Type B pancreatic cell (in vitro differentiated cells): ENCODE results near the gene SEMA3G. TPM values are rescaled to one million over a fixed set of nuclear protein-coding genes. Genes with fewer than 3 reads are reported as not detected.

Experiments
- DNase-seq: peaks from one replicate; pipeline ENCODE4 v3.0.0; 2021; ENCODE audit warnings: mixed read lengths; ENCODE audit not compliant: unreplicated experiment; ENCODE audit errors: extremely low spot score
- H3K27ac Mint-ChIP-seq: 2 replicates; pipeline ENCODE4 v1.8.0; 2021; ENCODE audit warnings: mild to moderate bottlenecking, mixed read lengths
- H3K27me3 Mint-ChIP-seq: 2 replicates; pipeline ENCODE4 v1.8.0; 2021; ENCODE audit warnings: mixed read lengths
- H3K36me3 Mint-ChIP-seq: 2 replicates; pipeline ENCODE4 v1.8.0; 2021; ENCODE audit warnings: mixed read lengths
- H3K4me1 Mint-ChIP-seq: one replicate; pipeline ENCODE4 v1.8.0; 2021; ENCODE audit warnings: mixed read lengths; ENCODE audit not compliant: unreplicated experiment
- H3K4me3 Mint-ChIP-seq: 2 replicates; pipeline ENCODE4 v1.8.0; 2021; ENCODE audit warnings: mild to moderate bottlenecking, mixed read lengths
- H3K9me3 Mint-ChIP-seq: 2 replicates; pipeline ENCODE4 v1.8.0; 2021; ENCODE audit warnings: mixed read lengths
- total RNA-seq: library from RNA; stranded (reverse); gene quantifications from 2 replicates; pipeline ENCODE4 v1.2.1, GENCODE V29; 2021; ENCODE audit warnings: low replicate concordance
- TF ChIP-seq, protein P1 (sequence below): fragments of 200-600 bp; sonication (generic); conservative IDR thresholded peaks from 2 replicates; pipeline ENCODE4 v1.5.0; 2021; ENCODE audit warnings: antibody characterized with exemption, mild to moderate bottlenecking

Gene SEMA3G
- total RNA-seq, 1 donor from 2014 or later = 0.77 TPM

DNA sequence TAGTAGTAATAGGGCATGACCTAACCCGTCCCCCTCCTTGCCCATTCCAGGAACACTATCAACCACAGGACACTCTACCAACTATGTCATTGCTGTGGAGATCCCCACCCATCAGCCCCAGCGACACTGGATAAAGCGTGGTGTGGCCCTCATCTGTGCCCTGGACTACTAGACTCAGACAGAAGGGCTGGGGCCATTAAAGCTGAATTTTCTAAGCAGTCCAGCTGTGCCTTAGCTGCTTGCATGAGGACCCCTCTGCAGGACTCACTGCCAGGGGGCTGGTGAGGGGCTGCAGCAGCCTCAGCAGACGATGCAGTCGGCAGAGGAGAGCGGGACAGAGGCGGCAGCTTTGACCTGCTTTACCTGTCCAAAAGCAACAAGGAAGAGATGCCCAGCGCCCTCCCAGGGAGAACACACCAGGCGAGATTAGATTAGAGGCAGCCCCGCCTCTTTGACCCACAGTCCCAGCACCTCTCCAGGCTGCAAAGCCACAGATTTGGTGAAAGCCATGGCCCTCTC lies 44.6 kb downstream of the SEMA3G start:
- no peaks in the 10 kb centered on the region for H3K27me3 Mint-ChIP-seq
- H3K9me3 Mint-ChIP-seq = no peaks in the 10 kb centered on the region
- H3K36me3 Mint-ChIP-seq = peaks cover 7% of the 10 kb centered on the region
- H3K27ac Mint-ChIP-seq = no peak overlapping the region
- no peak for DNase-seq
- no peak overlapping the region for H3K4me3 Mint-ChIP-seq
- TF ChIP-seq, protein P1, sequence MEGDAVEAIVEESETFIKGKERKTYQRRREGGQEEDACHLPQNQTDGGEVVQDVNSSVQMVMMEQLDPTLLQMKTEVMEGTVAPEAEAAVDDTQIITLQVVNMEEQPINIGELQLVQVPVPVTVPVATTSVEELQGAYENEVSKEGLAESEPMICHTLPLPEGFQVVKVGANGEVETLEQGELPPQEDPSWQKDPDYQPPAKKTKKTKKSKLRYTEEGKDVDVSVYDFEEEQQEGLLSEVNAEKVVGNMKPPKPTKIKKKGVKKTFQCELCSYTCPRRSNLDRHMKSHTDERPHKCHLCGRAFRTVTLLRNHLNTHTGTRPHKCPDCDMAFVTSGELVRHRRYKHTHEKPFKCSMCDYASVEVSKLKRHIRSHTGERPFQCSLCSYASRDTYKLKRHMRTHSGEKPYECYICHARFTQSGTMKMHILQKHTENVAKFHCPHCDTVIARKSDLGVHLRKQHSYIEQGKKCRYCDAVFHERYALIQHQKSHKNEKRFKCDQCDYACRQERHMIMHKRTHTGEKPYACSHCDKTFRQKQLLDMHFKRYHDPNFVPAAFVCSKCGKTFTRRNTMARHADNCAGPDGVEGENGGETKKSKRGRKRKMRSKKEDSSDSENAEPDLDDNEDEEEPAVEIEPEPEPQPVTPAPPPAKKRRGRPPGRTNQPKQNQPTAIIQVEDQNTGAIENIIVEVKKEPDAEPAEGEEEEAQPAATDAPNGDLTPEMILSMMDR = no peak
- H3K4me1 Mint-ChIP-seq = no peaks in the 10 kb centered on the region

DNA sequence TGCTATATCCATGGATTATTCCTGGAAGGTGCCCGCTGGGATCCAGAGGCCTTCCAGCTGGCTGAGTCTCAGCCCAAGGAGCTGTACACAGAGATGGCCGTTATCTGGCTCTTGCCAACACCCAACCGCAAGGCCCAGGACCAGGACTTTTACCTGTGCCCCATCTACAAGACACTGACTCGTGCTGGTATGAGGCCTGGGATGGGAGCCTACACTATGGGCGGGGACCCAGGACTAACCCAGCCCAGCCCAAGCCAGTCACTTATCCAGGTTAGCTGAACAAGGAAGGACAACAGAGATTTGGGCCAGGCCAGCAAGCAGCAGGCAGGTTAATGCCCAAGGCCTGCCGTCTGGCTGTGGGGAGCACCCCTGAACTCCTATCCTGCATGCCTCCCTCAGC lies 45.3 kb downstream of the SEMA3G start:
- Mint-ChIP-seq H3K27ac (no peak overlapping the region), H3K27me3 (no peaks in the 10 kb centered on the region), H3K4me1 (no peaks in the 10 kb centered on the region), H3K9me3 (no peaks in the 10 kb centered on the region), H3K36me3 (peaks cover 7% of the 10 kb centered on the region), H3K4me3 (no peak overlapping the region)
- TF ChIP-seq, protein P1 = no peak
- no peak for DNase-seq

DNA sequence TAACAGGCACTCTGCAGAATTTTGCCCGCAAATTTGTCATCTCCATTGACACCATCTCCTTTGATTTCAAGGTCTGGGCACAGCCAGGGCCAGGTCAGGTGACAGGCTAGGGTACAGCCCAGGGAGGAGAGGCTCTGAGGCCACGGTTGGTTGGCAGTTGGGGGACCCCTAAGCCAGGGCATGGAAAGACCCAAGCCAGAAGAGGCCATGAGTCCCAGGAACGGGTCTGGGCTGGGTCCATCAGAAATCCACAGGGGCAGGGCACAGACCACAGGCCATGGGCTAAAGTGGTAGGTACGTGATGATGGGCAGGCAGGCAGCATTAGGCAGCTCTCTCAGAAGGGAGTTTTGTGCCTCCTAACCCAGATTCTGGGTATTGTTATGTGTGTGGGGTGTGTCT lies 45.8 kb downstream of the SEMA3G start:
- H3K36me3 Mint-ChIP-seq = peaks cover 4% of the 10 kb centered on the region
- H3K4me3 Mint-ChIP-seq = no peak overlapping the region
- no peaks in the 10 kb centered on the region for H3K9me3 Mint-ChIP-seq
- no peak for DNase-seq
- no peaks in the 10 kb centered on the region for H3K4me1 Mint-ChIP-seq
- TF ChIP-seq, protein P1 = no peak
- no peaks in the 10 kb centered on the region for H3K27me3 Mint-ChIP-seq
- no peak overlapping the region for H3K27ac Mint-ChIP-seq

DNA sequence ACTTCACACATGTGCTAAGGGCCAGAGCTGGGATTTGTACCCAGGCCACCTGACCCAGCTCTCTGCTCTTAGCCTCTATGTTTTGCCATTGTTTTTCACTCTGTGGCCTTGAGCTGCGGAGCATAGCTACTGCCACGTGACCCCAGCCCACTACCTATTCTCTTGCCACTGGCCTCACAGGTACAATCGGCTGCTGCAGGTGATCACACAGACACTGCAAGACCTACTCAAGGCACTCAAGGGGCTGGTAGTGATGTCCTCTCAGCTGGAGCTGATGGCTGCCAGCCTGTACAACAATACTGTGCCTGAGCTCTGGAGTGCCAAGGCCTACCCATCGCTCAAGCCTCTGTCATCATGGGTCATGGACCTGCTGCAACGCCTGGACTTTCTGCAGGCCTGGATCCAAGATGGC lies 46.2 kb downstream of the SEMA3G start:
- H3K27ac Mint-ChIP-seq = no peak overlapping the region
- H3K4me3 Mint-ChIP-seq = no peak overlapping the region
- no peaks in the 10 kb centered on the region for H3K27me3 Mint-ChIP-seq
- no peaks in the 10 kb centered on the region for H3K36me3 Mint-ChIP-seq
- TF ChIP-seq, protein P1 = no peak
- no peak for DNase-seq
- no peaks in the 10 kb centered on the region for H3K4me1 Mint-ChIP-seq
- H3K9me3 Mint-ChIP-seq = no peaks in the 10 kb centered on the region

DNA sequence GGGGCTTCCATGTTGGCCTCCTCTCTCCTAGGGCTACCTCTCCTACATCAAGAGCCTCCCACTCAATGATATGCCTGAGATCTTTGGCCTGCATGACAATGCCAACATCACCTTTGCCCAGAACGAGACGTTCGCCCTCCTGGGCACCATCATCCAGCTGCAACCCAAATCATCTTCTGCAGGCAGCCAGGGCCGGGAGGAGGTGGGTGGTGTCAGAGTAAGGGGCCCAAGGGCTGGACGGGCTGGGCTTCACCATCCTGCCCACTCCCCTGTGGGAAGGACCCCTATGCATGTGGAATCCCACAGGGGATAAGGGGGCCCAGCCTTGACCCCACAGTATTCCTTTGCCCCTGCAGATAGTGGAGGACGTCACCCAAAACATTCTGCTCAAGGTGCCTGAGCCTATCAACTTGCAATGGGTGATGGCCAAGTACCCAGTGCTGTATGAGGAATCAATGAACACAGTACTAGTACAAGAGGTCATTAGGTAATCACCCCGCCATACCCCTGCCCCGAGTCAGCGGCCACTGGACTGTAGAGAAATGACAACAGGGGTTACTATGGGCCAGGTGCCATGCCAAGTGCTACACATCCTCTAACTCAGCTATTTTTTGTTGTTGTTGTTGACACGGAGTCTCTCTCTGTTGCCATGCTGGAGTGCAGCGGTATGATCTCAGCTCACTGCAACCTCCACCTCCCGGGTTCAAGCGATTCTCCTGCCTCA lies 47.1 kb downstream of the SEMA3G start:
- H3K4me1 Mint-ChIP-seq = no peaks in the 10 kb centered on the region

More for the DNA sequence above, 47.1 kb downstream of the SEMA3G start:
- Mint-ChIP-seq H3K27me3 (no peaks in the 10 kb centered on the region), H3K27ac (no peak overlapping the region), H3K4me3 (no peak overlapping the region), H3K36me3 (peaks cover 3% of the 10 kb centered on the region), H3K9me3 (no peaks in the 10 kb centered on the region)
- TF ChIP-seq, protein P1 = no peak
- no peak for DNase-seq
